Fibroblast of mammary gland (primary cell): Measurements from ENCODE around the gene MYO10.
A peak's percentile ranks its signal among the peaks of the same experiment; 100 is the strongest.

Experiments
- DNase-seq: peaks from one replicate; pipeline ENCODE4 v3.0.0-alpha.2; 2010; ENCODE audit warnings: low read depth
- H3K4me3 ChIP-seq: 2 replicates; pipeline ENCODE4 v1.5.1; 2011; ENCODE audit warnings: low read depth, mild to moderate bottlenecking, low read length, moderate library complexity; ENCODE audit not compliant: control insufficient read depth
- CTCF ChIP-seq: conservative IDR thresholded peaks from 2 replicates; pipeline ENCODE4 v1.5.1; 2011; ENCODE audit warnings: low read depth, low read length, inconsistent platforms; ENCODE audit not compliant: control insufficient read depth, insufficient read depth

MYO10 gene

GRCh38 chr5:16961131-16961530, 25.0 kb upstream of the MYO10 start:
- no peak for DNase-seq
- TF ChIP-seq CTCF: no peak

GRCh38 chr5:16957304-16958196, 21.5 kb upstream of the MYO10 start:
- DNase-seq: peak; percentile 95
- H3K4me3 ChIP-seq: no peak overlapping the region
- TF ChIP-seq CTCF: no peak

More at GRCh38 chr5:16961131-16961530, 25.0 kb upstream of the MYO10 start:
- no peak overlapping the region for H3K4me3 ChIP-seq

DNA sequence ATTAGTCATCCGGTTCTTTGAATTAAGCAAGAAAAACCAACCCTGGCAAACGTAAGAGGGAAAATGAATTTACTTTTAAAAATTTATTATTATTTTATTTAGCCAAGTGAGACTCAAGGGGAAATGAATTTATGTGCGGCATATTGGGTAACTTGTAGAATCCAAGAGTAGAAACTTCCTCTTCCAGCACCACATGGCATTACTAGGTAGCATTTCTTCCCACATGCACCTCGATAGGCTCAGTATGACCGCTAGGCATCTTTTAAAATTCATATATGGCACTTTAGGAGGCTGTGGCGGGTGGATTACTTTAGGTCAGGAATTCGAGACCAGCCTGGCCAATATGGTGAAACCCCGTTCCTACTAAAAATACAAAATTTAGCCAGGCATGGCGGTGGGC, 17.6 kb upstream of the MYO10 start:
- no peak for TF ChIP-seq CTCF
- no peak overlapping the region for H3K4me3 ChIP-seq
- no peak for DNase-seq

- DNase-seq: no peak
- no peak overlapping the region for H3K4me3 ChIP-seq
- TF ChIP-seq CTCF: no peak
These were observed 17.0 kb upstream of the MYO10 start for GRCh38 chr5:16952968-16953671.

- no peak overlapping the region for H3K4me3 ChIP-seq
- TF ChIP-seq CTCF: no peak
- DNase-seq: no peak
These were observed 10.6 kb upstream of the MYO10 start for GRCh38 chr5:16946725-16947124.

DNA sequence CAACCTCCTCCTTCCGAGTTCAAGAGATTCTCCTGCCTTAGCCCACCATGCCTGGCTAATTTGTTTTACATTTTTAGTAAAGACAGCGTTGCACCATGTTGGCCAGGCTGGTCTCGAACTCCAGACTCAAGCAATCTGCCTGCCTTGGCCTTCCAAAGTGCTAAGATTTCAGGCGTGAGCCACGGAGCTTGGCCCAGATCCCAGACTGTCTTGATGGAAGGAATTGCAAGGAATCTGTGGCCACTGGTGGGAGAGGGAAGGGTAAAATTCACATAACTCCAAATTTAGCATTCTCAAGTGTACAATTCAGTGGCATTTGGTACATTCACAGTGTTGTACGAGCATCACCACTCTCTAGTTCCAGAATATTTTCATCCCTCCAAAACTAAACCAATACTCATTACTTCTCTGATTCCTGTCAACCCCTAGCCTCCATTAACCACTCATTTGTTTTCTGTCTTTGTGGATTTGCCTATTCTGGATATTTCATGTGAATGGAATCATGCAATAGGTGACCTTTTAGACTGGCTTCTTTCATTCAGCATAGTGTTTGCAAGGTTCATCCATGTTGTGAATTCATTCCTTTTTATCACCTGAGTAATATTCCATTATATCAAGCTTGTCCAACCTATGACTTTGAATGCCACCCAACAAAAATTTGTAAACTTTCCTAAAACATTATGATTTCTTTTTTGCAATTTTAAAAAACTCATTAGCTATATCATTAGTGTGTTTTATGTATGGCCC, 8.9 kb upstream of the MYO10 start:
- no peak overlapping the region for H3K4me3 ChIP-seq
- no peak for DNase-seq
- no peak for TF ChIP-seq CTCF
